ENCODE results near the gene SPACA5.
"Not testable (repeated sequence)": the region's sequence is repeated elsewhere in the genome, so short reads cannot be mapped to it uniquely, and the experiment has no call there.

The SPACA5 gene

DNA sequence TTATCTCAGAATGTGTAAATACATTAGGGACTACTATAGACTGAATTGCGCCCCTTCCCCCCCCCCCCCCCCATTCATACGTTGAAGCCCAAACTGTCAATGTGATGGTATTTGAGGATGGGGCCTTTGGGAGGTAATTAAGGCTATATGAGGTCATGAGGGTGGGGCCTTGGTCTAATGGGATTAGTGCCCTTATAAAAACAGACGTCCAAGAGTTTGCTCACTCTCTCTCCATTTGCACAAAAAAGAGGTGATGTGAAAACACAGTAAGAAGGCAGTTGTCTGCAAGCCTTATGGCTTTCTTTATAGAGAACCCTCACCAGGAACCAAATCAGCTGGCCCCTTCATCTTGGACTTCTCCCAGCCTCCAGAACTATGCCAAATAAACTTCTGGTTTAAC is 15.3 kb downstream of the SPACA5 start:
- DNase-seq: no peak

DNA sequence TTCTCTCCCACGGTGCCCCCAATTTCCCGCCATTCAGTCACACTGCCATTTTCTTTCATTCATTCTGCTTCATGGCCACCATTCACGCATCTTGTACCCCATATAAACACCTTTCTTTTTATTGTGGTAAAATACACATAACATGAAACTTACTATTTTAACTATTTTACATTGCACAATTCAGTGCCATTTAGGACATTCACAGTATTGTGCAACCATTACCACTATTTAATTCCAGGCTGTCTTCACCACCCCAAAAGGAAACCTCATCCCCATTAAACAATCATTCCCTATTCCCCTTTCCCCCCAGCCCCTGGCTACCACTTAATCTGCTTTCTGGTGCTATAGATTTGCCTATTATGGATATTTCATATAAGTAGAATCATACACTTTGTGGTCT is 15.9 kb downstream of the SPACA5 start:
- DNase-seq: no peak

DNA sequence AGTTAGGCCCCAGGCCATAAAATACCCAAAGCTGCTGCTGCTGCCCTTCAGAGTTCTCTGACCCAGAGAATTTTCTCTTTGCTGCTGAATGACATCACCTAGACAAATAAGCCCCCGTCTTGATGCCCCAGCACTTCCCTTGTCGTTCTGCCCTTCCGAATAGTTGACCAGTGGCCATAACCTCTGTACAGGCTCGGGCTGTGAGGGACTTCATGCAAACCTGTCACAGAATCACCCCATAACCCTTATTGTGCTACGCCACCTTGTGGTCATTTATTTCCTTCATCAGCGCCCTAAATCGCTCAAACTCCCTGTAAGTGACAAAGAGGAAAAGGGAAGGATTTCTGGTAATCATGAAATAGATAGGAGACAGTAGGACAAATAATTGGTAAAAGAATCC is 18.8 kb downstream of the SPACA5 start:
- DNase-seq: peak; percentile 66

DNA sequence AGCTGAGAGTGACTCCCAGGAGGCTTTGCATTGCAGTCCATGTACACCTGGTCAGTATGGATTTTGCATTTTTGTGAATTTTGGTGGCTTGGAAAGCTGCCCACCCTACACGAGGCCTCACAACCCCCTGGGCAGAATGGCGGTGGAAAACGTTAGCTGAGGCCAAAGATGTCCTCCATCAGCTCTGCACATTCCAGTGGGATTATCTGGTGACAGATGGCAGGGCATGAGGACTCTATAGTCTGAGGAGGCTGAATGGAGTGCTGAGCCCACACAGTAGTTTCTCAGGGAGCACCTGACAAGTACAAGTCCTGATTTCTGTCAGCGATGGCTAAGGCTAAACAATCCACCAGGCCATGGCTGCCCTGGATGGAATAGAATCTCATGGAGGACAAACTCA is 20.8 kb downstream of the SPACA5 start:
- DNase-seq: not testable (repeated sequence)

DNA sequence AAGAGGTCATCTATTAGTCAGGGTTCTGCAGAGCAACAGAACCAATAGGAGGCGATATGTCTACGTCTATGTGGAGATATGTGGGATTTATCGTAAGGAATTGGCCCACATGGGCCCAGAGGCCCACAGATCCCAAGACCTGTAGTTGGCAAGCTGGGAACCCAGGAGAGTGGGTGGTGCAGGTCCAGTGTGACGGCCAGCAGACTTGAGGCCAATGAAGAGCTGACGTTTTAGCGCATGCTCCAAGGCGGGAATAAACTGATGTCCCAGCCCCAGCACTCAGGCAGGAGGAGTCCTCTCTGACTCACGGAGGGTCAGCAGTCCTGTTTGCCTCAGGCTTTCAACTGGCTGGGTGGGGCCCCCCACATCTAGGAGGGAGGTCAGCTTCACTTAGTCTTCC is 21.3 kb downstream of the SPACA5 start:
- DNase-seq: no peak

DNA sequence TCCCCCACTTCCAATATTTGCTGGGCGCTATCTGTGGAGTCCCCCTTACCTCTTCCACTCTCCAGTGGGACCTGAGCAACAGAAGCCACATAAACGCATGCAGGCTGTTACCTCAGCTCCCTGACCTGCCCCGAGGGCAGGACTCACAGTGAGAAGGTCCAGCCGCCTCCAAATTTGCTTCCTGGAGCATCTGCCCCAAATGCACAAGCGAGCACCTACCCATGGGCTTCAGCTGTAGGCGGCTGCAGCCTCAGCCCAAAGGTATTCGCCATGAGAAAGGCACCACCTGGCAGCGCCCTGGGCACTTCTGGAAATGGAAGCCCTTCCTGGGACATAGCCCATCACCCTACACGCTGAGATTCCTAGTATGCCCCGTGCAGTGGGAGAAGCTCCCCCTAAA is 23.4 kb downstream of the SPACA5 start:
- DNase-seq: no peak

DNA sequence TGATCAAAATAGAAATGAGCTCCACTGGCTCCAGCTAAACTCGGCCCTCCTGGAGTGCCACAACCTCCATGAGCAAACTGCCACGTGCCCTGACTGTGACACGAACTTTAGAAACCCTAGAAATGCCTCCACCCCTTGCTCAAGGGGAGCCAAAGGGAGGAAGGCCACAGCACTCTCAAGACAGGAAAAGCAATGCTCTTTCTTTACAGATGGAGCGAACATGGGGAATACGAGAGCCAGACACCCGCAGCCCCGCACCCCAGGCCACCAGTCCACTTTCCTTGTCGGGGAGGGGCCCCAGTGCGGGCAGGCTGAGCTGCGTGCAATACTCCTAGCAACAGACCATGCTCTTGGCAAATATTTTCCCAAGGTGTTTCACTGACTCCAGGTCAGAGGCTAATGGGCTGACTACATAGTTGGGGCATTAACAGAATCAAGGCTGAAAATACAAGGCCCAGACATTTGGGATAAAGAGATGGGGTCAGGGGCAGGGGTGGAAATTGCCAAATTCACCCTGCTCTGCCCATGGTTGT is 23.9 kb downstream of the SPACA5 start:
- DNase-seq: not testable (repeated sequence)

DNA sequence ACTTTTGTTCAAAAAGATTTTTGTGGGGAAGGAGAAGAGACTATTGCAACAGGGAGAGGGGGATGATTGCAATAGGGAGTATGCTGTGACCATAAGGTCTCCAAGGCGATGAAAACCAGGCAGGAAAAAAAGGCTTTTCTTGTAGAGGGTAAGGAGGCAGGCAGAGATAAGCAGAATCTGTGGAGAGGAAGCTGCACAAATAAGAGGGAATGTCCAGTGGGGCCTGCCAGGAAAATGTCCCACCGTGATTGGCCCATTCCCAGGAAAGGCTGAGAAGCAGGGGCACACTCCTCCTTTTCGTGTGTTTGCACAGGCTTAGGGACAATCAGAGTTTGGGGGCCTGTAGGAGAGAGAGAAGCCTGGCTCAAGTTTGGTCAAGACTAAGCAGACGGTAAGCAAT is 29.1 kb downstream of the SPACA5 start:
- DNase-seq: no peak

DNA sequence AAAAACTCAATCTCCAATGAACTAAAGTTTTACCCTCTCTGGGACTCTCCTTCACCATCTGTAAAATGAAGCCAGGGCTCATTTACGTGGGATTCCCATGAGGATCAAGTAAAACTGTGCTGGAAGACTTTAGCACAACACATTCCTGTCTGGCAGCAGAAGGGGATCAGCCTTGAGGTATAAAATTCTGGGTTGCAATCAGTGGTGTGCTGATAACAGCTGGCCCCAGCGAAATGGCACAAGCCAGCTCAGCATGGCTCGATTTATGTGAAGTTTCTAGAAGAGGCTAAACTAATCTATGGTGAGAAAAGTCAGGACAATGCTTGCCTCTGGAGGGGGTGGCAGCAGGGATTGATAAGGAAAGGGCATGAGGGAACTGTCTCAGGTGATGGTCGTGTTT is 36.3 kb downstream of the SPACA5 start:
- no peak for DNase-seq

DNA sequence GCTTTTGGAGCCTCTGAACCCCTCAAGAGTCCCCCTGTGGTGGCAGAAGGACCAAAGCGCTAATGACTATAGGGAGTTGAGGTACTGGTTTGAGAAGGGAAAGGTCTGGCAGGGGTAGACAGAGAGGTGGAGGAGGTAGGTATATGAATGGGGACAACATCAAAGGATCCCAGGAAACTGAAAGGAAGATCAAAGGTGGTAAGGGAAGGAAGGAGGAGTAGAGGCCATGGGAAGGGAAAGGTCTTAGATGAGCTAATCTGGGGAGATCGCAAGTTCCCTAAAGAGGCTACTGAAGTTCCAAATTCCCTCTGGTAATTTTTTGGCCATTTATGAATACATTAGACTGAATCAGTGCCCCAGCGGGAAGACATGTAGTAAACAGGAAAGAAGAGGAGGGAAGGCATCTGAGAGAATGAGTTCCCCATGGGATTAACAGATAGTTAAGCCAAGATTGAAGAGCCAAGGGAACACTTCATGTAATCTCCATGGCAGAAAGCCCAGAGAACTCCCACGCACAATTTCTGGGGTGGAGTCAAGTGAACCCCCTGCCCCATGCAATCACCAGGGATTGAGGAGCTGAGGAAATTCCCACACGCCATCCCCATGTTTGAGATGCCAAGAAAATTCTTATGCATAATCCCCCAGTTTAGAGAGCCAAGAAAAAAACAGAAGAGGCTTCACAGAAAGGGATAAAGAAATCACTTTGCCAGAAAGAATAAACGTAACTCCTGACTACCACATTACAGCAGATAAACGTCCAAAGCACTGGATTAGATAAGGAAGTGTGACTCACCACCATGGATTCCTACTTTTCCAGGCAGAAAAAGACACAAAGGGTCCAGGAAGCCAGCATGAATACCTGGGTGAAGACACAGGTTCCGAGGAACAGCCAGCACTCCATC is 38.9 kb downstream of the SPACA5 start:
- DNase-seq: no peak

DNA sequence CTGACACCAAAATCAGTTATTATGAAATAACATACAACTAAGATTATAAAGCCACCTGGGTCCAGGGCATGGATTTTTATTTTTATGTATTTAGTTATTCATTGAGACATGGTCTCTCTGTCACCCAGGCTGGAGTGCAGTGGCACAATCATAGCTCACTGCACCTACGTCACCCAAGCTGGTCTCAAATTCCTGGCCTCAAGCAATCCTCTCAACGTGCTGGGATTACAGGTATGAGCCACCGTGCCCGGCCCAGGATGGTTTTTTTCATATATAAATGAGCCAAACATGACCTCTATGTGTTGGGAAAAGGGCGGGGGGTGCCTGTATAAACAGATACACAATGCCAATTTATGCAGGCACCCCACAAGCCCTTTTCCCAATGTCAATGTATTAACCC is 40.1 kb downstream of the SPACA5 start:
- DNase-seq: no peak

DNA sequence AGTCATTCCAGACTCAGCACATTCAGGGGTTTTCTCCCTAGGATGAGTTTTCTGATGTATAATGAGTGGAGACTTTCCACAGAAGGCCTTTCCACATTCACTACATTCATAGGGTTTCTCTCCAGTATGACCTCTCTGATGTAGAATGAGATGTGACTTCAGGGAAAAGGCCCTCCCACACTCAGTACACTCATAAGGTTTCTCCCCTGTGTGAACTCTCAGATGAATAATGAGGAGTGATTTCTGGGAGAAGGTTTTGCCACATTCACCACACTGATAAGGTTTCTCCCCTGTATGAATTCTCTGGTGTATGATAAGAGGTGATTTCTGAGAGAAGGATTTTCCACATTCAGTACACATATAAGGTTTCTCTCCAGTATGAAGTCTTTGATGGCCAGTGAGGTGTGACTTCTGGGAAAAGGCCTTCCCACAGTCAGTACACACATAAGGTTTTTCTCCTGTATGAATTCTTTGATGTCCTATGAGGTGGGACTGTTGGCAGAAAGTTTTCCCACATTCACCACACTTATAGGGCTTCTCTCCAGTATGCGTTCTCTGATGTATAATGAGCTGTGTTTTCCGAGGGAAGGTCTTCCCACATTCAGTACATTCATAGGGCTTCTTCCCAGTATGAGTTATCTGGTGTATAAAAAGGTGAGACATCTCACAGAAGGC is 52.0 kb downstream of the SPACA5 start:
- no peak for DNase-seq

DNA sequence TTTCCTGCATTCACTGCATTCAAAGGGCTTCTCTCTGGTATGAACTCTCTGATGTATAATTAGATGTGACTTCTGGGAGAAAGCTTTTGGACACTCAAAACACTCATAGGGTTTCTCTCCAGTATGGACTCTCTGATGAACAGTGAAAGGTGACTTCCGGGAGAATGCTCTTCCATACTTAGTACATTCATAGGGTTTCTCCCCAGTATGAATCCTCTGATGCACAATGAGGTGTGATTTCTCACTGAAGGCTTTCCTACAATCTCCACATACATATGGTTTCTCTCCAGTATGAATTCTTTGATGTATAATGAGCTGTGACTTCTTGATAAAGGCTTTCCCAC is 52.5 kb downstream of the SPACA5 start:
- no peak for DNase-seq

All from CD4-positive, alpha-beta T cell treated with Interleukin-10 for 1 hour (primary cell).